H9 (cell line): Measurements from ENCODE around the gene RTN1. TPM values are rescaled to one million over a fixed set of nuclear protein-coding genes. Genes with fewer than 3 reads are reported as not detected.

Experiments
- DNase-seq: peaks from one replicate; pipeline ENCODE4 v3.0.0-alpha.2; 2017
- H2AFZ ChIP-seq: one replicate; pipeline ENCODE4 v1.6.1; 2013; ENCODE audit warnings: mild to moderate bottlenecking, low read length, control low read depth, moderate library complexity
- H2AK5ac ChIP-seq: 2 replicates; pipeline ENCODE4 v1.6.1; 2013; ENCODE audit warnings: low read length, control low read depth, mixed read lengths; ENCODE audit not compliant: insufficient read length
- H2BK120ac ChIP-seq: one replicate; pipeline ENCODE4 v1.6.1; 2013; ENCODE audit warnings: low read depth, mild to moderate bottlenecking, low read length, control low read depth, inconsistent platforms; ENCODE audit not compliant: poor library complexity, severe bottlenecking
- H2BK12ac ChIP-seq: 2 replicates; pipeline ENCODE4 v1.6.1; 2013; ENCODE audit warnings: low read length, control low read depth, mixed read lengths, low read depth; ENCODE audit not compliant: insufficient read length
- H2BK15ac ChIP-seq: 2 replicates; pipeline ENCODE4 v1.6.1; 2013; ENCODE audit warnings: low read depth, low read length, control low read depth
- H2BK20ac ChIP-seq: one replicate; pipeline ENCODE4 v1.6.1; 2013; ENCODE audit warnings: low read depth, mild to moderate bottlenecking, low read length, control low read depth, inconsistent platforms; ENCODE audit not compliant: poor library complexity, severe bottlenecking
- H2BK5ac ChIP-seq: 2 replicates; pipeline ENCODE4 v1.6.1; 2013; ENCODE audit warnings: low read length, control low read depth, mixed read lengths; ENCODE audit not compliant: insufficient read length
- H3K14ac ChIP-seq: 2 replicates; pipeline ENCODE4 v1.6.1; 2013; ENCODE audit warnings: low read length, control low read depth; ENCODE audit not compliant: insufficient read depth
- H3K18ac ChIP-seq: 2 replicates; pipeline ENCODE4 v1.6.1; 2013; ENCODE audit warnings: low read depth, mild to moderate bottlenecking, mixed read lengths, low read length, control low read depth; ENCODE audit not compliant: insufficient read length
- H3K23ac ChIP-seq: 2 replicates; pipeline ENCODE4 v1.6.1; 2013; ENCODE audit warnings: low read length, control low read depth, mixed read lengths, low read depth; ENCODE audit not compliant: insufficient read length
- H3K23me2 ChIP-seq: 2 replicates; pipeline ENCODE4 v1.6.1; 2013; ENCODE audit warnings: low read depth, mild to moderate bottlenecking, mixed read lengths, low read length, control low read depth; ENCODE audit not compliant: insufficient read length, poor library complexity, severe bottlenecking
- H3K27ac ChIP-seq: 2 replicates; pipeline ENCODE4 v1.5.1; 2013; ENCODE audit warnings: low read length, control low read depth, mixed read lengths, low read depth; ENCODE audit not compliant: insufficient read length
- H3K27me3 ChIP-seq: 2 replicates; pipeline ENCODE4 v1.6.1; 2013; ENCODE audit warnings: low read length, control low read depth, inconsistent platforms; ENCODE audit not compliant: insufficient read depth
- H3K4ac ChIP-seq: 2 replicates; pipeline ENCODE4 v1.6.1; 2013; ENCODE audit warnings: low read depth, mild to moderate bottlenecking, control low read depth, inconsistent platforms, low read length, moderate library complexity
- H3K4me1 ChIP-seq: 2 replicates; pipeline ENCODE4 v1.6.1; 2013; ENCODE audit warnings: low read length, control low read depth, inconsistent platforms; ENCODE audit not compliant: insufficient read depth
- H3K4me2 ChIP-seq: 2 replicates; pipeline ENCODE4 v1.6.1; 2013; ENCODE audit warnings: low read length, control low read depth, mixed read lengths; ENCODE audit not compliant: insufficient read length, insufficient read depth
- H3K56ac ChIP-seq: 2 replicates; pipeline ENCODE4 v1.6.1; 2013; ENCODE audit warnings: low read depth, mild to moderate bottlenecking, mixed read lengths, low read length, control low read depth; ENCODE audit not compliant: insufficient read length
- H3K79me1 ChIP-seq: 2 replicates; pipeline ENCODE4 v1.6.1; 2013; ENCODE audit warnings: low read depth, mild to moderate bottlenecking, moderate library complexity, low read length, control low read depth, inconsistent platforms; ENCODE audit not compliant: insufficient read depth, poor library complexity, severe bottlenecking
- H3K79me2 ChIP-seq: 2 replicates; pipeline ENCODE4 v1.6.1; 2013; ENCODE audit warnings: low read length, control low read depth, inconsistent platforms; ENCODE audit not compliant: insufficient read depth
- H3K9ac ChIP-seq: 2 replicates; pipeline ENCODE4 v1.6.1; 2013; ENCODE audit warnings: low read length, control low read depth, mixed read lengths; ENCODE audit not compliant: insufficient read length; ENCODE audit errors: extremely low read depth
- H3K9me3 ChIP-seq: one replicate; pipeline ENCODE4 v1.6.1; 2013; ENCODE audit warnings: low read depth, low read length, inconsistent platforms; ENCODE audit not compliant: control insufficient read depth
- H3T11ph ChIP-seq: one replicate; pipeline ENCODE4 v1.6.1; 2013; ENCODE audit warnings: mild to moderate bottlenecking, low read length, control low read depth, inconsistent platforms
- H4K20me1 ChIP-seq: one replicate; pipeline ENCODE4 v1.6.1; 2013; ENCODE audit not compliant: control insufficient read depth, insufficient read length, insufficient read depth
- H4K5ac ChIP-seq: 2 replicates; pipeline ENCODE4 v1.6.1; 2013; ENCODE audit warnings: low read depth, mild to moderate bottlenecking, mixed read lengths, low read length, control low read depth; ENCODE audit not compliant: insufficient read length
- H4K8ac ChIP-seq: replicated peaks from 2 replicates; pipeline ENCODE4 v1.6.1; 2013; ENCODE audit warnings: low read length, control low read depth, mixed read lengths, low read depth; ENCODE audit not compliant: insufficient read length
- H4K91ac ChIP-seq: 2 replicates; pipeline ENCODE4 v1.6.1; 2013; ENCODE audit warnings: low read depth, mild to moderate bottlenecking, moderate library complexity, mixed read lengths, low read length, control low read depth; ENCODE audit not compliant: insufficient read length
- H3K27ac Mint-ChIP-seq, 3 experiments: 2 replicates in 2 of 3; 3 replicates in 1 of 3; pipeline ENCODE4 v1.8.0; 2020 to 2021; ENCODE audit warnings: mixed read lengths in 3 of 3, mild to moderate bottlenecking in 1 of 3, moderate library complexity in 1 of 3
- H3K27me3 Mint-ChIP-seq: 2 replicates; pipeline ENCODE4 v1.8.0; 2021; ENCODE audit warnings: low read depth, mild to moderate bottlenecking, moderate library complexity, mixed read lengths
- H3K36me3 Mint-ChIP-seq, 3 experiments: 2 replicates in 2 of 3; 3 replicates in 1 of 3; pipeline ENCODE4 v1.8.0; 2020 to 2021; ENCODE audit warnings: low read depth in 3 of 3, mixed read lengths in 3 of 3; ENCODE audit not compliant: insufficient read depth in 1 of 3
- H3K4me1 Mint-ChIP-seq, 2 experiments: 2 replicates each; pipeline ENCODE4 v1.8.0; 2020; ENCODE audit warnings: mixed read lengths in 2 of 2
- H3K4me3 Mint-ChIP-seq, 2 experiments: 2 replicates in 1 of 2; 3 replicates in 1 of 2; pipeline ENCODE4 v1.8.0; 2020 to 2021; ENCODE audit warnings: mild to moderate bottlenecking in 2 of 2, mixed read lengths in 2 of 2, moderate library complexity in 1 of 2
- H3K9me3 Mint-ChIP-seq, 2 experiments: 2 replicates in 1 of 2; 3 replicates in 1 of 2; pipeline ENCODE4 v1.8.0; 2020; ENCODE audit warnings: mild to moderate bottlenecking in 2 of 2, mixed read lengths in 2 of 2, moderate library complexity in 1 of 2
- CTCF ChIP-seq: fragments of 200-600 bp; sonication (generic); conservative IDR thresholded peaks from 3 replicates; pipeline ENCODE4 v1.8.0; 2021; ENCODE audit warnings: antibody characterized with exemption, mild to moderate bottlenecking
- WGBS: extraction: QIAGEN DNeasy Blood & Tissue Kit; methylation state at CpG from one replicate; pipeline ENCODE4 v1.1.7; 2013; ENCODE audit warnings: missing lambda C conversion rate, low lambda C conversion rate, mixed read lengths; ENCODE audit not compliant: insufficient read length; ENCODE audit errors: extremely low coverage; 5-methylcytosine and 5-hydroxymethylcytosine counted together
- total RNA-seq: library from RNA; stranded (reverse); gene quantifications from 2 replicates; pipeline ENCODE4 v1.2.1, GENCODE V29; 2021

RTN1 gene
- total RNA-seq, 1 experiment from 2014 or later: 1.8 TPM

- Histone ChIP-seq H3K14ac (no peak overlapping the region), H3K4me2 (no peak overlapping the region), H3K4me1 (no peaks in the 10 kb centered on the region), H3K79me1 (no peaks in the 10 kb centered on the region), H4K5ac (no peak overlapping the region), H3K4ac (no peak overlapping the region), H3K9ac (no peak overlapping the region), H4K20me1 (no peaks in the 10 kb centered on the region), H2AK5ac (no peak overlapping the region), H3K79me2 (no peaks in the 10 kb centered on the region), H2BK12ac (no peak overlapping the region), H4K91ac (no peak overlapping the region), H3K23me2 (no peaks in the 10 kb centered on the region), H3K56ac (no peak overlapping the region), H2BK15ac (no peak overlapping the region), H3K23ac (no peak overlapping the region), H4K8ac (no peak overlapping the region), H3K9me3 (no peaks in the 10 kb centered on the region), H2AFZ (no peak overlapping the region), H2BK20ac (no peak overlapping the region), H2BK5ac (no peak overlapping the region), H3K18ac (no peak overlapping the region), H3T11ph (no peak overlapping the region), H2BK120ac (no peak overlapping the region), H3K27me3 (no peaks in the 10 kb centered on the region), H3K27ac (no peak overlapping the region)
- no peak for DNase-seq
- H3K36me3 Mint-ChIP-seq: peaks cover 0 to 1% (median 0%) of the 10 kb centered on the region in 3 experiments; a peak in 1 of 7 replicates
- H3K4me1 Mint-ChIP-seq: no peaks in the 10 kb centered on the region
- no CpG with 5 or more reads among the region's 2 CpGs for WGBS
- TF ChIP-seq CTCF: no peak
- no peak overlapping the region for H3K27ac Mint-ChIP-seq
- H3K9me3 Mint-ChIP-seq: peaks cover 9 to 29% of the 10 kb centered on the region in 2 experiments
- H3K27me3 Mint-ChIP-seq: peaks cover 4% of the 10 kb centered on the region
- no peak overlapping the region for H3K4me3 Mint-ChIP-seq
These were observed 205.8 kb downstream of the RTN1 start for GRCh38 chr14:59664741-59665140.
